ENCODE data around the gene PAPSS1.

Gene PAPSS1

GRCh38 chr4:107751670-107752069 lies 31.6 kb upstream of the PAPSS1 start:
- Histone ChIP-seq H3K27me3 (peaks cover 0 to 2% of the 10 kb centered on the region in 2 donors), H3K4me1 (no peaks in the 10 kb centered on the region), H3K9me3 (no peaks in the 10 kb centered on the region), H3K27ac (no peak overlapping the region), H3K36me3 (no peaks in the 10 kb centered on the region), H3K4me3 (no peak overlapping the region)
- no peak for TF ChIP-seq CTCF (IDR thresholded peaks at IDR 0.05)
- intact Hi-C loops (cut with DNase I; ENCODE audit: low total_unique reads), result no loop called here
- no peak for DNase-seq

- H3K27me3 ChIP-seq, result peaks cover 0 to 2% of the 10 kb centered on the region in 2 donors
- no peaks in the 10 kb centered on the region for H3K4me1 ChIP-seq
- no peak for TF ChIP-seq CTCF (IDR thresholded peaks at IDR 0.05)
- H3K9me3 ChIP-seq, result no peaks in the 10 kb centered on the region
- H3K4me3 ChIP-seq, result no peak overlapping the region
- no peaks in the 10 kb centered on the region for H3K36me3 ChIP-seq
- DNase-seq, result no peak
- no peak overlapping the region for H3K27ac ChIP-seq
- intact Hi-C loops (cut with DNase I; ENCODE audit: low total_unique reads), result no loop called here
These were observed 27.9 kb upstream of the PAPSS1 start for GRCh38 chr4:107747748-107748486.

- no peak for TF ChIP-seq CTCF (IDR thresholded peaks at IDR 0.05)
- no peak for DNase-seq
- Histone ChIP-seq H3K4me3 (no peak overlapping the region), H3K4me1 (peaks cover 0 to 7% (median 3%) of the 10 kb centered on the region in 4 donors), H3K36me3 (no peaks in the 10 kb centered on the region), H3K27ac (no peak overlapping the region), H3K27me3 (peaks cover 0 to 2% of the 10 kb centered on the region in 2 donors), H3K9me3 (no peaks in the 10 kb centered on the region)
- intact Hi-C loops (cut with DNase I; ENCODE audit: low total_unique reads), result no loop called here
These were observed 26.1 kb upstream of the PAPSS1 start for GRCh38 chr4:107746161-107746560.

- no peaks in the 10 kb centered on the region for H3K36me3 ChIP-seq
- H3K9me3 ChIP-seq, result no peaks in the 10 kb centered on the region
- TF ChIP-seq CTCF (IDR thresholded peaks at IDR 0.05), result no peak
- no peak overlapping the region for H3K27ac ChIP-seq
- DNase-seq, result no peak
- H3K4me3 ChIP-seq, result no peak overlapping the region
- H3K4me1 ChIP-seq, result peaks cover 0 to 16% (median 11%) of the 10 kb centered on the region in 4 donors
- H3K27me3 ChIP-seq, result peaks cover 0 to 2% of the 10 kb centered on the region in 2 donors
- intact Hi-C loops (cut with DNase I; ENCODE audit: low total_unique reads), result no loop called here
These were observed 24.5 kb upstream of the PAPSS1 start for GRCh38 chr4:107744532-107744931.

- peaks cover 0 to 16% (median 11%) of the 10 kb centered on the region in 4 donors for H3K4me1 ChIP-seq
- no peaks in the 10 kb centered on the region for H3K9me3 ChIP-seq
- H3K4me3 ChIP-seq, result no peak overlapping the region
- H3K36me3 ChIP-seq, result no peaks in the 10 kb centered on the region
- H3K27ac ChIP-seq, result no peak overlapping the region
- no peak for DNase-seq
- intact Hi-C loops (cut with DNase I; ENCODE audit: low total_unique reads), result no loop called here
- H3K27me3 ChIP-seq, result peaks cover 0 to 2% of the 10 kb centered on the region in 2 donors
- no peak for TF ChIP-seq CTCF (IDR thresholded peaks at IDR 0.05)
These were observed 23.5 kb upstream of the PAPSS1 start for GRCh38 chr4:107743532-107743931.
